Lower leg skin (tissue), 4 donors: Measurements from ENCODE around the gene MYO1A. TPM values are rescaled to one million over a fixed set of nuclear protein-coding genes. Genes with fewer than 3 reads are reported as not detected.

Source experiments
- DNase-seq, 2 donors: peaks; one replicate each; pipeline ENCODE4 v3.0.0-alpha.2; 2019; ENCODE audit warnings: low spot score in 2 of 2
- H3K4me3 ChIP-seq: fragments of 200-600 bp; sonication (generic); 2 replicates; pipeline ENCODE4 v1.5.1; 2017; ENCODE audit warnings: mild to moderate bottlenecking, low read depth; ENCODE audit not compliant: poor library complexity, severe bottlenecking
- POLR2A ChIP-seq, 2 donors: fragments of 450-650 bp; IDR thresholded peaks; one replicate each; pipeline ENCODE4 v1.6.1; 2016 to 2017; ENCODE audit warnings: antibody characterized with exemption in 2 of 2, mild to moderate bottlenecking in 1 of 2, moderate library complexity in 1 of 2
- WGBS, 2 donors: methylation state at CpG; one replicate each; pipeline ENCODE4 v1.1.5; 2018; 5-methylcytosine and 5-hydroxymethylcytosine counted together
- intact Hi-C: fragments of 100-400 bp; cut with DNase I; formaldehyde crosslinking; loops from one replicate; pipeline ENCODE4 v1.15.0; 2023; ENCODE audit warnings: low total_unique reads
- total RNA-seq, 4 donors: library from RNA; depleted of rRNA; stranded (reverse); fragments of >200 nt; gene quantifications; one replicate each; pipeline ENCODE4 v1.1.0, GENCODE V29; 2016
- TF ChIP-seq, protein P1 (sequence below), 3 donors: fragments of 450-650 bp; IDR thresholded peaks; one replicate each; pipeline ENCODE4 v1.5.1; 2016; ENCODE audit warnings: antibody characterized with exemption in 3 of 3, mild to moderate bottlenecking in 3 of 3, moderate library complexity in 2 of 3

MYO1A gene
- total RNA-seq, 4 donors from 2014 or later, result 0.30 to 2.0 (median 0.39) TPM; not detected in 1

DNA sequence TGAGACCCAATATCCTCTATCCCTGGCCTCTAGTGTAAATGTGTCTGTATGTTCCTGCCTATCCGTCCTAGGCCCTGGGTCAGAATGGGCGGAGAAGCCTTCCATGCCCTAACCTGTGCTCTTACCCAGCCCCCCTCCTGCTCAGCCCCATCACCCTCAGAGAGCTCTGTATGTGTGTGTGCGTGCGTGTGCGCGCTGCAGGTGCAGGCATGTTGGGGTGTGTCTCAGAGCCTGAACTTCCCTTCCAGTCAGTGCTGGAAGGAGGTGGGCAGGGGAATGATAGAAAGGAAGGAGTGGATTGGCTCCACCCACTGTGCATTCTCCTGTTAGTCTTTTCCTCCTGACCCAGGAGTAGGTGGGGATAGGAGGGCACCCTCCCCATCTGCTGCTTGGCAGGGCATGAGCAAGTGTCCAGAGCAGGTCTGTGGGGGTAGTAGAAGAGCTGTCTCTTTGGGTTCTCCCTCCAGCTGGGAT is 46.2 kb upstream of the MYO1A start:
- 37 to 67% methylated on average over 6 of the region's 6 CpGs for WGBS, 2 donors

DNA sequence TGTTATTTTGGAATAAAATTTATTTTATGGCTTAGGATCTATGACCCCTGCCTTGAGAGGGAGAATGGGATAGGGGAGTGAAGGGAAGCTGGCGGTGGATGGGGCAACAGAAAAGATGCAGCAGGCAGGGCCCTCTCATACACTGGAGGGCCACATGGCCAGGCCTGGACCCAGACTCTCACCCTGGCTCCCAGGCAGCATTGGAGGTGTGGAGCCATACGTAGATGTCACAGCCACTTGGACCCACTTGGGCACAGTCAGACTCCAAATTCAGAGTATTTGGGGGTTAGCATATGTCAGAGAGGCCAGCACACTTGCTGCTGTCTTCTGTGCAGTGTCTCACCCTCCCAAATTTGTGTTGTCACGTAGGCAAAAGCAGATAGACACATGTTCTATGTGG is 45.5 kb upstream of the MYO1A start:
- intact Hi-C loops, result no loop called here
- TF ChIP-seq, protein P1, sequence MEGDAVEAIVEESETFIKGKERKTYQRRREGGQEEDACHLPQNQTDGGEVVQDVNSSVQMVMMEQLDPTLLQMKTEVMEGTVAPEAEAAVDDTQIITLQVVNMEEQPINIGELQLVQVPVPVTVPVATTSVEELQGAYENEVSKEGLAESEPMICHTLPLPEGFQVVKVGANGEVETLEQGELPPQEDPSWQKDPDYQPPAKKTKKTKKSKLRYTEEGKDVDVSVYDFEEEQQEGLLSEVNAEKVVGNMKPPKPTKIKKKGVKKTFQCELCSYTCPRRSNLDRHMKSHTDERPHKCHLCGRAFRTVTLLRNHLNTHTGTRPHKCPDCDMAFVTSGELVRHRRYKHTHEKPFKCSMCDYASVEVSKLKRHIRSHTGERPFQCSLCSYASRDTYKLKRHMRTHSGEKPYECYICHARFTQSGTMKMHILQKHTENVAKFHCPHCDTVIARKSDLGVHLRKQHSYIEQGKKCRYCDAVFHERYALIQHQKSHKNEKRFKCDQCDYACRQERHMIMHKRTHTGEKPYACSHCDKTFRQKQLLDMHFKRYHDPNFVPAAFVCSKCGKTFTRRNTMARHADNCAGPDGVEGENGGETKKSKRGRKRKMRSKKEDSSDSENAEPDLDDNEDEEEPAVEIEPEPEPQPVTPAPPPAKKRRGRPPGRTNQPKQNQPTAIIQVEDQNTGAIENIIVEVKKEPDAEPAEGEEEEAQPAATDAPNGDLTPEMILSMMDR (IDR thresholded peaks at IDR 0.05), result no peak
- no peak for TF ChIP-seq POLR2A (IDR thresholded peaks at IDR 0.05)
- DNase-seq, result peak in 1 of 2 donors; percentile 84
- 54 to 80% methylated on average over 3 of the region's 3 CpGs for WGBS, 2 donors
- H3K4me3 ChIP-seq, result no peak overlapping the region

More for the DNA sequence above, 46.2 kb upstream of the MYO1A start:
- intact Hi-C loops, result no loop called here
- DNase-seq, result peak; percentile 75 to 86
- no peak overlapping the region for H3K4me3 ChIP-seq
- no peak for TF ChIP-seq POLR2A (IDR thresholded peaks at IDR 0.05)
- TF ChIP-seq, protein P1 (IDR thresholded peaks at IDR 0.05), result no peak

DNA sequence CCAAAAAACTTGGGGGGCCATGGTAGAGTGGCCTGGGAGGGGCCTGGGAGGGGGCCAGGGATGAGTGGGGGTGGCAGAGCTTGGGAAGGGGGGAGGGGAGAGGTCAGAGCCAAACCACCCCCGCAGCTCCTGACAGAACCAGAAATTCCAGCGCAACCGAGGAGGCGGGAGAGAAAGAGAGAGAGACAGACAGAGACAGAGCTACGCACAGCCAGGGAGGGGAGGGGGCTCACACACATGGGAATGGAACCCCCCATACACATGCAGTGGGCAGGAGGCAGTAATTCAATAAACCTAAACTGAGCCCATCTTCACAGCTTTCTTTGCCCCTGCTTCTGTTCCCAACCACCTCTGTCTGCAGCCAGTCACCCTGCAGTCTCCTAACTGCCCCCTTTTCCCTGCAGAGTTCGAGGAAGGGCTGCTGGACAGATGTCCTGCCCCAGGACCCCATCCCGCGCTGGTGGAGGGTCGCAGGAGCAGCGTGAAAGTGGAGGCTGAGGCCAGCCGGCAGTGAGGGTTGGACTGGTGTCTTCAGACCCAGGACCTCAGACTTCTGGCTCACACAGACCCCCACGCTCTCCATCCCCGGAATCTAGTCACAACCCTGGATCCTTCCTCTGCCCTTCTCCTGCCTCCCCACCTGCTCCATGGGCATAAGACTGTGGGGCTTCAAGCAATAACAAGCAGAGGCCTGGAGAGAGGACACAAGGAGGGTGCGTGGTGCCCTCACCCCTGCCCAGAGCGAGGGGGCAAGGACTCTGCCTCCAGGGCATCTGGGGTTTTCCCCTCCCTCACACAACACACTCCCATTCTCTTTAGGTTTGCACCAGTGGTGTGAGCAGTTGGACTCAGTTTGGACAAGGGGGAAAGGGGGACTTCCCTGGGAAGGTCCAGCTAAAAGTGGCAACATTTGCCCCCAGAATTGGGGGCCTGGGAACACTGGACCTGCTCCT is 44.6 kb upstream of the MYO1A start:
- TF ChIP-seq POLR2A (IDR thresholded peaks at IDR 0.05), result no peak
- WGBS, 2 donors, result 31 to 39% methylated on average over 15 of the region's 15 CpGs
- intact Hi-C loops, result no loop called here
- peak in 1 of 2 donors; percentile 85 for DNase-seq
- H3K4me3 ChIP-seq, result no peak overlapping the region

DNA sequence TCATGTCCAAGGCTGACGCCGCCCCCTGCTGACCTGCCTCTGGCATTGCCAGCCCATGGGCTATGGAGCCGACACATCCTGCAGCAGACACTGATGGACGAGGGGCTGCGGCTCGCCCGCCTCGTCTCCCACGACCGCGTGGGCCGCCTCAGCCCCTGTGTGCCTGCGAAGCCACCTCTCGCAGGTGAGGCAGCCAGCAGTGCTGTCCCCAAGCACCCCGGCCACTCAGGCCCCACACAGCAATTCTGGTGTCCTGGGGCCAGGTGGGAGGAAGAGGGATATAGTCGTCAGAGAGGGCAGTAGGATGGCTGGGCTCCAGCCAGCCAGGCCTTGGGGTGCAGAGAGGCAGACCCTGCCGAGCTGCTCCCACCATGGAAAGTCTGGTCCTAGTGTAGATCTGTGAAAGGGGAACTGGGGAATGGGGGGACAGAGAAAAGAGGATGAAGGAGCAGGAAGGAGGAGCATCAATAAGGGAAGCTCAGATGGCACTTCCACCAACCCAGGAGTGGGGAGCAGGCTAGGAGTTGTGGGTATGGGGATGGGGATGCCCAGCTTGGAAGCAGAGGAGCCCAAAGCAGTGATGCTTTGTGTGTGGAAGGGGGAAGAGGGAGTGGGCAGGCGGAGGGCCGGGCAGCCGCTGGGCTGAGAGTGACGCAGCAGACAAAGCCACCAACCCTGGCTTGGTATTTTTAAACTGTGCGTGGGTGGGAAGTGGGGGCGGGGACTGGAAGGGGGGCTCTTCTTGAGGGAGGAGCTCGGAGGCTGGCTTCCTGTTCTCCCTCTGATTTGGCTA is 43.7 kb upstream of the MYO1A start:
- TF ChIP-seq POLR2A (IDR thresholded peaks at IDR 0.05), result no peak
- TF ChIP-seq, protein P1 (IDR thresholded peaks at IDR 0.05), result no peak
- peak; percentile 70 to 94 for DNase-seq
- H3K4me3 ChIP-seq, result no peak overlapping the region
- intact Hi-C loops, result no loop called here
- 42 to 44% methylated on average over 21 to 24 of the region's 24 CpGs for WGBS, 2 donors

DNA sequence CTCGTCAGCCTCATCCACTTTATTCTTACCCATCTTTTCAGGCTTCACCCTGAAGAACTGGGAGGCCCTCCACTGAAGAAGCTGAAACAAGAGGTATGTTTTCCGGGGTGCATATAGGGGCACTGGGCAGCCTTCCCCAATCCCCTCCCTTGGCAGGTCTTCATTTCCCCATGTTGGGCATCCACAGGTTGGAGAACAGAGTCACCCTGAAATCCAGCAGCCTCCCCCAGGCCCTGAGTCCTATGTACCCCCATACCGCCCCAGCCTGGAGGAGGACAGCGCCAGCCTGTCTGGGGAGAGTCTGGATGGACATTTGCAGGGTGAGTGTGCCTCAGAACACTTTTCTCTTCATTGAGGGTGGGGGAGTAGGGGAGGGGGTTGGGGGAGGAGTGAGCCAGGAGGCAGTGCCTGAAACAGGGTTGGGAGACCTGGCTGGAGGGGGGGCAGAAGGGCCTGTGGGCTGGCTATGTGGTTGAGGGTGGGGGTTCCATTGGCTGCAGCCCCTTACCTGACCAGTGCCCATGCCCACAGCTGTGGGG is 43.0 kb upstream of the MYO1A start:
- no peak for TF ChIP-seq POLR2A (IDR thresholded peaks at IDR 0.05)
- 67 to 73% methylated on average over 4 of the region's 4 CpGs for WGBS, 2 donors

DNA sequence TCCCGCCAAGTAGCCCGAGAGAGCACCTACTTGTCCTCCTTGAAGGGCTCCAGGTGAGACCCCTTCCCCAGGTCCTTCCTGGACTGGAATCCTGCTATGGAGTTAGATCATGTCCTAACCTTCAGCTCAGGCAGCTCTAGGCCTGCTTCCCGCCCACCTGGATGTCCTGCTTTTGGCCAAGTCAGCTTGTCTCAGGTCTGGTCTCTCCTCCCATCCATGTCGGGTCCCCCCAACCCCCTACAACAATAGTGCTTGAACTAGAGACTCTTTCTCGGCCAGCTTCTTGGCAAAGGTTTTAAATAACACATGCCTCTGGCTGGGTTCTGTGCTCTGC is 42.6 kb upstream of the MYO1A start:
- no peak for DNase-seq
- TF ChIP-seq, protein P1 (IDR thresholded peaks at IDR 0.05), result no peak
- TF ChIP-seq POLR2A (IDR thresholded peaks at IDR 0.05), result no peak
- intact Hi-C loops, result no loop called here
- 68 to 70% methylated on average over 5 of the region's 5 CpGs for WGBS, 2 donors
- no peak overlapping the region for H3K4me3 ChIP-seq

More for the DNA sequence above, 43.0 kb upstream of the MYO1A start:
- no peak for DNase-seq
- no peak overlapping the region for H3K4me3 ChIP-seq
- intact Hi-C loops, result no loop called here
